Liver (tissue), 9 donors: Measurements from ENCODE around the gene CST3. TPM values are rescaled to one million over a fixed set of nuclear protein-coding genes. Genes with fewer than 3 reads are reported as not detected.
"Not testable (repeated sequence)": the region's sequence is repeated elsewhere in the genome, so short reads cannot be mapped to it uniquely, and the experiment has no call there.

Source experiments
- DNase-seq: peaks from one replicate; pipeline ENCODE4 v3.0.0-alpha.2; 2017; ENCODE audit warnings: low spot score
- H3K27ac ChIP-seq, 2 donors: one replicate each; pipeline ENCODE4 v1.7.0; 2013; ENCODE audit warnings: inconsistent platforms in 2 of 2, low read length in 2 of 2, control low read depth in 1 of 2, low read depth in 1 of 2, mild to moderate bottlenecking in 1 of 2
- H3K27me3 ChIP-seq, 4 donors: one replicate each; pipeline versions ENCODE4 v1.6.1 to v1.7.0; 2013; ENCODE audit warnings: low read length in 3 of 4, inconsistent platforms in 1 of 4, mild to moderate bottlenecking in 1 of 4, moderate library complexity in 1 of 4; ENCODE audit not compliant: control insufficient read depth in 4 of 4, insufficient read depth in 4 of 4
- H3K36me3 ChIP-seq, 4 donors: one replicate each; pipeline versions ENCODE4 v1.6.1 to v1.7.0; 2013; ENCODE audit warnings: low read length in 3 of 4, mild to moderate bottlenecking in 3 of 4, low read depth in 1 of 4, moderate library complexity in 1 of 4; ENCODE audit not compliant: control insufficient read depth in 4 of 4, insufficient read depth in 3 of 4
- H3K4me1 ChIP-seq, 4 donors: one replicate each; pipeline versions ENCODE4 v1.6.1 to v1.7.0; 2013; ENCODE audit warnings: low read length in 3 of 4, mild to moderate bottlenecking in 3 of 4, moderate library complexity in 1 of 4; ENCODE audit not compliant: control insufficient read depth in 4 of 4, insufficient read depth in 4 of 4
- H3K4me3 ChIP-seq, 3 donors: one replicate each; pipeline versions ENCODE4 v1.6.1 to v1.7.0; 2013; ENCODE audit warnings: low read length in 3 of 3, control low read depth in 1 of 3, low read depth in 1 of 3, mild to moderate bottlenecking in 1 of 3
- H3K9ac ChIP-seq, 2 donors: one replicate each; pipeline ENCODE4 v1.7.0; 2013; ENCODE audit warnings: low read length in 2 of 2, mild to moderate bottlenecking in 2 of 2, moderate library complexity in 2 of 2, control low read depth in 1 of 2, low read depth in 1 of 2
- H3K9me3 ChIP-seq, 4 donors: one replicate each; pipeline versions ENCODE4 v1.6.1 to v1.7.0; 2013; ENCODE audit warnings: low read length in 3 of 4; ENCODE audit not compliant: control insufficient read depth in 4 of 4
- FOXA1 ChIP-seq: IDR thresholded peaks from 2 replicates; pipeline ENCODE4 v1.6.1; 2016; ENCODE audit warnings: antibody characterized with exemption
- FOXA2 ChIP-seq: IDR thresholded peaks from 2 replicates; pipeline ENCODE4 v1.6.1; 2016; ENCODE audit warnings: antibody characterized with exemption
- NR2F2 ChIP-seq: IDR thresholded peaks from 2 replicates; pipeline ENCODE4 v1.6.1; 2016; ENCODE audit warnings: antibody characterized with exemption
- TAF1 ChIP-seq: conservative IDR thresholded peaks from 2 replicates; pipeline ENCODE4 v1.6.1; 2016; ENCODE audit warnings: antibody characterized with exemption, mild to moderate bottlenecking
- WGBS: extraction: QIAGEN DNeasy Blood & Tissue Kit; methylation state at CpG from one replicate; pipeline ENCODE4 v1.1.7; 2013; 5-methylcytosine and 5-hydroxymethylcytosine counted together
- polyA plus RNA-seq, 2 donors: library from polyadenylated mRNA; stranded (reverse) in 1 of 2; unstranded in 1 of 2; fragments of 200-250 nt in 1 of 2; fragments of >200 nt in 1 of 2; fragmentation: Nextera tagmentation in 1 of 2; extraction: Ambion mirVana in 1 of 2; gene quantifications; one replicate each; pipeline versions ENCODE4 v1.2.1 to v1.2.3, GENCODE V29; 2013 to 2015
- total RNA-seq, 2 donors: library from RNA; depleted of rRNA; stranded (reverse); fragments of >200 nt; gene quantifications; one replicate each; pipeline ENCODE4 v1.2.3, GENCODE V29; 2014
- TF ChIP-seq, protein P1 (sequence below): IDR thresholded peaks from 2 replicates; pipeline ENCODE4 v1.6.1; 2016; ENCODE audit warnings: antibody characterized with exemption, mild to moderate bottlenecking
- TF ChIP-seq, protein P2 (sequence below): IDR thresholded peaks from 2 replicates; pipeline ENCODE4 v1.6.1; 2016; ENCODE audit warnings: antibody characterized with exemption
- TF ChIP-seq, protein P3 (sequence below): IDR thresholded peaks from 2 replicates; pipeline ENCODE4 v1.6.1; 2016; ENCODE audit warnings: antibody characterized with exemption
- donor health status: healthy.
- donor health status: healthy.
- donor health status: healthy.
- donor health status: healthy.
- donor health status: healthy.

CST3 gene
- total and polyA plus RNA-seq, 4 donors: 153 to 1,712 (median 513) TPM

DNA sequence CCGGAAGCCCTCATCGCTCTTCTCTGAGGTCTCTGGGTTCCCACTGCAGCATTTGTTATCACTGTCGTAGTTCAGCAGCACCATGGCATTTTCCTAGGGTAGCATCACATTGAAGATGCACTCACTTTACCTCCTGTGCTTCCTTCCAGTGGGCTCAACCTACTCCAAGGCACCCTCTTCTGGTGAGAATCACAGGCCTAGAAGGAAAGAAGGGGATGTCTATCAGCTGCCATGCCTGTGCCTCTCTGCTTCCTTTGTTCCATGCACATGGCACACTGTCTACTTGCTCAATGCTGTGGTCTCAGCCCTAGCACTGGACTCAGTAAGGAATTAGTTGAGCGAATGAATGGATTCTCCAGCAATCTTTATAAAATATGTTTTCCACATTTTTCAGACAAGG lies 28.4 kb upstream of the CST3 start (continued):
- TF ChIP-seq, protein P1, sequence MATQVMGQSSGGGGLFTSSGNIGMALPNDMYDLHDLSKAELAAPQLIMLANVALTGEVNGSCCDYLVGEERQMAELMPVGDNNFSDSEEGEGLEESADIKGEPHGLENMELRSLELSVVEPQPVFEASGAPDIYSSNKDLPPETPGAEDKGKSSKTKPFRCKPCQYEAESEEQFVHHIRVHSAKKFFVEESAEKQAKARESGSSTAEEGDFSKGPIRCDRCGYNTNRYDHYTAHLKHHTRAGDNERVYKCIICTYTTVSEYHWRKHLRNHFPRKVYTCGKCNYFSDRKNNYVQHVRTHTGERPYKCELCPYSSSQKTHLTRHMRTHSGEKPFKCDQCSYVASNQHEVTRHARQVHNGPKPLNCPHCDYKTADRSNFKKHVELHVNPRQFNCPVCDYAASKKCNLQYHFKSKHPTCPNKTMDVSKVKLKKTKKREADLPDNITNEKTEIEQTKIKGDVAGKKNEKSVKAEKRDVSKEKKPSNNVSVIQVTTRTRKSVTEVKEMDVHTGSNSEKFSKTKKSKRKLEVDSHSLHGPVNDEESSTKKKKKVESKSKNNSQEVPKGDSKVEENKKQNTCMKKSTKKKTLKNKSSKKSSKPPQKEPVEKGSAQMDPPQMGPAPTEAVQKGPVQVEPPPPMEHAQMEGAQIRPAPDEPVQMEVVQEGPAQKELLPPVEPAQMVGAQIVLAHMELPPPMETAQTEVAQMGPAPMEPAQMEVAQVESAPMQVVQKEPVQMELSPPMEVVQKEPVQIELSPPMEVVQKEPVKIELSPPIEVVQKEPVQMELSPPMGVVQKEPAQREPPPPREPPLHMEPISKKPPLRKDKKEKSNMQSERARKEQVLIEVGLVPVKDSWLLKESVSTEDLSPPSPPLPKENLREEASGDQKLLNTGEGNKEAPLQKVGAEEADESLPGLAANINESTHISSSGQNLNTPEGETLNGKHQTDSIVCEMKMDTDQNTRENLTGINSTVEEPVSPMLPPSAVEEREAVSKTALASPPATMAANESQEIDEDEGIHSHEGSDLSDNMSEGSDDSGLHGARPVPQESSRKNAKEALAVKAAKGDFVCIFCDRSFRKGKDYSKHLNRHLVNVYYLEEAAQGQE: no peak

DNA sequence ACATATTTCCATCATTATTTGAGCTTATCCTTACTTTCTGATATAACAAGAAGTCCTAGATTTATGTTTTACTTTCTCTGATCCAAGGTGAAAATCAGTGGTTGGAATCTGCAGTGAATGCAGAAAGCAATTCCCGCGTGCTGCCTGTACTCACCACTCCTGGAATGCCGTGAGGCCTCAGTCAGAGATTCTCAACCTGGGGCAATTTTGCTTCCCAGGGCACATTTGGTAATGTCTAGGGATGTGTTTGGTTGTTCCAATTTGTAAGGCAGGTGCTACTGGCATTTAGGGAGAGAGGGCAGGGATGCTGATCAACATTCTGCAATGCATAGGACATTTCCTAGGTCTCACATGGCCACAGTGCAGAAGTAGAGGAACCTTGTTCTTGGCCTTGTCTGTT lies 27.2 kb upstream of the CST3 start:
- no peak for TF ChIP-seq TAF1

DNA sequence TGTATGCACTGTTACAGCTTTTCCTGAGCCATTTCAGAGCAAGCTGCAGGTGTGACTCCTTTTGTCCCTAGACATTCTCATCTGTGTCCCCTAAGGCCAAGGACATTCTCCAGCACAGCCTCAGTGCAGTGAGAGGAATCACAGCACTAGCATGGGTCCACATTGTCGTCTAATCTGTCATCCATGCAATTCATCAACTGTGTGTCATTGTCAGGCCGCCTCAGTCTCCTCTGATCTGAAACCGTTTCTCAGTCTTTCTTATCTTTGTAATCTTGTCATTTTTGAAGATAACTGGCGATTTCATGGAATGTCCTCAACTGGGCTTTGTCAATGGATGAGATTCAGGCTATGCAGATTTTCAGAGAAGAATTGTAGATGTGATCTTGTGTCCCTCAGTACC lies 26.3 kb upstream of the CST3 start:
- not testable (repeated sequence) for H3K4me3 ChIP-seq, H3K4me1 ChIP-seq, H3K9ac ChIP-seq, H3K27me3 ChIP-seq, H3K36me3 ChIP-seq, DNase-seq, H3K9me3 ChIP-seq, H3K27ac ChIP-seq
- WGBS: 85% methylated on average over 4 of the region's 4 CpGs

More for the DNA sequence above, 27.2 kb upstream of the CST3 start:
- H3K4me1 ChIP-seq: peaks cover 0 to 3% (median 0%) of the 10 kb centered on the region in 4 donors
- 94% methylated on average over 3 of the region's 3 CpGs for WGBS
- no peak overlapping the region for H3K4me3 ChIP-seq
- H3K9me3 ChIP-seq: no peaks in the 10 kb centered on the region
- H3K36me3 ChIP-seq: no peaks in the 10 kb centered on the region
- no peak overlapping the region for H3K9ac ChIP-seq
- DNase-seq: no peak
- H3K27ac ChIP-seq: no peak overlapping the region
- no peaks in the 10 kb centered on the region for H3K27me3 ChIP-seq

DNA sequence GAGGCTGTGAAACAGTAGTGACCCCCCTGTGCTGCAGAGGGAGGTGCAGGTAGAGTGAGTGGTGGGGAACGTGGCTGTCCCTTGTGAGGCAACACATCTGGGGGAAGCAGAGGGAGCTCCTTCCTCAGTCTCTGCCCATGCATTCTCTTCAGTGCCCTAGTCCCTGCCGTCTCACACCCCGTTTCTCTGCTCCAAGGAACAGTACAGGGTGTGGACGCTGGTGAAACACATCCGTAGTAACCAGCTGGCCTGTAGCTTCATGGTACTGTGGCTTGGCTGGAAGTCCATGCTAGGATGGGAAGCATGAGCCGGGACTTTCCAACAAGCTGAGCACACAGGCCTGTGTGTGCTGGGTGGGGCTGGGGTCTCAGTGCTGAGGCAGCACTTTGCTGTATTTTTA lies 25.4 kb upstream of the CST3 start:
- no peak for TF ChIP-seq FOXA1
- TF ChIP-seq FOXA2: no peak
- TF ChIP-seq, protein P2, sequence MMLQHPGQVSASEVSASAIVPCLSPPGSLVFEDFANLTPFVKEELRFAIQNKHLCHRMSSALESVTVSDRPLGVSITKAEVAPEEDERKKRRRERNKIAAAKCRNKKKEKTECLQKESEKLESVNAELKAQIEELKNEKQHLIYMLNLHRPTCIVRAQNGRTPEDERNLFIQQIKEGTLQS: no peak
- TF ChIP-seq, protein P3, sequence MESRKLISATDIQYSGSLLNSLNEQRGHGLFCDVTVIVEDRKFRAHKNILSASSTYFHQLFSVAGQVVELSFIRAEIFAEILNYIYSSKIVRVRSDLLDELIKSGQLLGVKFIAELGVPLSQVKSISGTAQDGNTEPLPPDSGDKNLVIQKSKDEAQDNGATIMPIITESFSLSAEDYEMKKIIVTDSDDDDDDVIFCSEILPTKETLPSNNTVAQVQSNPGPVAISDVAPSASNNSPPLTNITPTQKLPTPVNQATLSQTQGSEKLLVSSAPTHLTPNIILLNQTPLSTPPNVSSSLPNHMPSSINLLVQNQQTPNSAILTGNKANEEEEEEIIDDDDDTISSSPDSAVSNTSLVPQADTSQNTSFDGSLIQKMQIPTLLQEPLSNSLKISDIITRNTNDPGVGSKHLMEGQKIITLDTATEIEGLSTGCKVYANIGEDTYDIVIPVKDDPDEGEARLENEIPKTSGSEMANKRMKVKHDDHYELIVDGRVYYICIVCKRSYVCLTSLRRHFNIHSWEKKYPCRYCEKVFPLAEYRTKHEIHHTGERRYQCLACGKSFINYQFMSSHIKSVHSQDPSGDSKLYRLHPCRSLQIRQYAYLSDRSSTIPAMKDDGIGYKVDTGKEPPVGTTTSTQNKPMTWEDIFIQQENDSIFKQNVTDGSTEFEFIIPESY: no peak
- no peak for TF ChIP-seq NR2F2
- TF ChIP-seq, protein P1: no peak
- 85% methylated on average over 6 of the region's 6 CpGs for WGBS
- H3K4me3 ChIP-seq: no peak overlapping the region
- no peaks in the 10 kb centered on the region for H3K27me3 ChIP-seq
- no peak for DNase-seq
- H3K4me1 ChIP-seq: peaks cover 0 to 3% (median 0%) of the 10 kb centered on the region in 4 donors
- no peak overlapping the region for H3K27ac ChIP-seq
- H3K9me3 ChIP-seq: no peaks in the 10 kb centered on the region
- no peak overlapping the region for H3K9ac ChIP-seq
- H3K36me3 ChIP-seq: no peaks in the 10 kb centered on the region
